Stimulated activated naive B cell treated with anti-CD40 and anti-IgM and Interleukin-4, amounts not matched to agents 10 μg/mL and 1 μg/mL and 100 μg/mL, for 72 hours (primary cell): ENCODE measurements around the gene RHOBTB3.

Experiments
- ATAC-seq, 2 donors: fragments of 150-1000 bp; cut with Tn5 transposase; replicated peaks; 2 replicates each; pipeline ENCODE4 v1.10.0; 2021; ENCODE audit warnings: moderate library complexity in 1 of 2
- DNase-seq: peaks from one replicate; pipeline ENCODE4 v3.0.0; 2021
- H3K27ac Mint-ChIP-seq: one replicate; pipeline ENCODE4 v1.8.0; 2022; ENCODE audit warnings: mild to moderate bottlenecking, mixed read lengths
- H3K27me3 Mint-ChIP-seq, 2 donors: one replicate each; pipeline ENCODE4 v1.8.0; 2022; ENCODE audit warnings: mixed read lengths in 2 of 2
- H3K36me3 Mint-ChIP-seq, 2 donors: one replicate each; pipeline ENCODE4 v1.8.0; 2022; ENCODE audit warnings: mixed read lengths in 2 of 2, mild to moderate bottlenecking in 1 of 2
- H3K4me1 Mint-ChIP-seq, 2 donors: one replicate each; pipeline ENCODE4 v1.8.0; 2022; ENCODE audit warnings: mixed read lengths in 2 of 2, mild to moderate bottlenecking in 1 of 2
- H3K4me3 Mint-ChIP-seq, 2 donors: one replicate each; pipeline ENCODE4 v1.8.0; 2022; ENCODE audit warnings: mild to moderate bottlenecking in 2 of 2, mixed read lengths in 2 of 2, moderate library complexity in 1 of 2
- H3K9me3 Mint-ChIP-seq, 2 donors: one replicate each; pipeline ENCODE4 v1.8.0; 2022; ENCODE audit warnings: mixed read lengths in 2 of 2, mild to moderate bottlenecking in 1 of 2

The RHOBTB3 gene

DNA sequence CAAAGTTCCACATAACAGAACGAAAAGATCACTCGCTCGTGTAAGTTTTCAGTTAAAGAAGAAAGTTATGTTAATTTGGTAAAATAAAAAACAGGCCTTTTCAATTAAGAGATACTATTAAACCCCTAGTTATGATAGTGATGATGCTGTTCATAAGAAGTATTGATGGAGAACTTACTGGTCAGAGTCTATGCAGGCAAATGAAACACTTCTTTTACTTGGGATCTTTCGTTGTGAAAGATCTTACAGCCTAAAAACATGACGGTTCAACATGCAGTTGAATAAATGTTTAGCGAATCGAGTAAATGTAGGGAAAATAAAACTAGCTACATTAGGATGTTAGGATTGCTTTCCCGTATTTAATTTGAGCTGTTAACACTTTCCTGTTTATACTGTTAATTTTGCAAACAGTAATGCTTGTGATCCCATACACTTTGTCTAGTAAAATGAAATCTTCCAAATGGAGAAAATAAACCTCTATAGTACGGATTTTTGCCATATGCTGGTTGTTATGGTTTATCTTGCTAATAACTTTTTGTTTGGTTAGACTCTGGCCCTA is 2.0 kb downstream of the RHOBTB3 start:
- Mint-ChIP-seq H3K27me3 (peaks cover 16 to 27% of the 10 kb centered on the region in 2 donors), H3K4me3 (no peak overlapping the region), H3K9me3 (no peaks in the 10 kb centered on the region), H3K36me3 (no peaks in the 10 kb centered on the region), H3K4me1 (peaks cover 15 to 20% of the 10 kb centered on the region in 2 donors), H3K27ac (no peak overlapping the region)
- DNase-seq: no peak
- ATAC-seq: no peak

GRCh38 chr5:95734187-95734586 is 3.1 kb downstream of the RHOBTB3 start:
- DNase-seq (no peak), ATAC-seq (no peak)
- Mint-ChIP-seq H3K36me3 (peaks cover 5% of the 10 kb centered on the region in 2 donors), H3K27ac (no peak overlapping the region), H3K9me3 (peaks cover 5% of the 10 kb centered on the region in 2 donors), H3K4me3 (no peak overlapping the region), H3K27me3 (peaks cover 16 to 27% of the 10 kb centered on the region in 2 donors), H3K4me1 (peaks cover 22 to 28% of the 10 kb centered on the region in 2 donors)

DNA sequence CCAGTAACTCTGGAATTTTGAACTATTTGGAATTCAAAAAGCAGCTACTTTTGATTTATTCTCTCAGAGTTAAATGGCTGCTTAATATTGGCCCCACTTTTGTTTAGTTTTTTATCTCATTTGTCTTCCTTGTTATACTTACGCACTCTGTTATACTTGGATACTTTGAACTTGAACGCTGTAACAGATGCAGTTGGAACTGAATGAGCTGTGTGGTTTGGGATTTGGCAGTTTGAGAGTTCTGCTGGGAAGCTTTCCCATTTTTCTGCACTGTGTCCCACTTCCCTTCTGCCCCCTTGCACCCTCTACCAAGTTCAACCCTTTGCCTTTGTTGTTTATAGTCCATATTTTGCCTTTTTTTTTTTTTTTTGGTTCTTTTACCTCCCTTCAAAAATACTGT is 3.8 kb downstream of the RHOBTB3 start:
- peaks cover 8 to 9% of the 10 kb centered on the region in 2 donors for H3K36me3 Mint-ChIP-seq
- peaks cover 6 to 8% of the 10 kb centered on the region in 2 donors for H3K9me3 Mint-ChIP-seq
- H3K4me1 Mint-ChIP-seq: peaks cover 26 to 33% of the 10 kb centered on the region in 2 donors
- DNase-seq: no peak
- H3K27me3 Mint-ChIP-seq: peaks cover 16 to 26% of the 10 kb centered on the region in 2 donors
- H3K27ac Mint-ChIP-seq: no peak overlapping the region
- ATAC-seq: no peak
- no peak overlapping the region for H3K4me3 Mint-ChIP-seq

DNA sequence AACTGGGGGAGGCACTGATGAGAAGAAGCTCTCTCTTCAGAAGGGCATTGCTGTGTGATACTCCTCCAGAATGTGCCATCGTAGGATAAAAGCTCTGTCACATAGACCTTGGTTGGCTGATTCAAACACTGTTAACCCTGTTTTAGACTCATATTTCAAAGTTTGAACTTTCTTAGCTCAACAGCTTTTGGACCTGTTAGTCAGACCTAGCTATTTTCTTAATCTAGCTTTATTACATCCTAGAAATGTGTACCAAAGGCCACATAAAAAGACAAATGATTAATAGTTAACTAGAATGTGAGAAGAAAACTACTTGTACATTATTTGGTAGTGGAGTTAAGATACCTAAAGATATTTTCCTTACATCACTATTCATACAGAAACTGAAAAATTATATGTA is 4.3 kb downstream of the RHOBTB3 start:
- Mint-ChIP-seq H3K4me1 (peaks cover 31 to 37% of the 10 kb centered on the region in 2 donors), H3K4me3 (no peak overlapping the region), H3K36me3 (peaks cover 10 to 12% of the 10 kb centered on the region in 2 donors), H3K27me3 (peaks cover 12 to 21% of the 10 kb centered on the region in 2 donors), H3K27ac (no peak overlapping the region), H3K9me3 (peaks cover 6 to 11% of the 10 kb centered on the region in 2 donors)
- ATAC-seq (no peak), DNase-seq (no peak)

- peaks cover 10 to 12% of the 10 kb centered on the region in 2 donors for H3K36me3 Mint-ChIP-seq
- no peak overlapping the region for H3K27ac Mint-ChIP-seq
- H3K27me3 Mint-ChIP-seq: peaks cover 0 to 6% of the 10 kb centered on the region in 2 donors
- peak; percentile 69 to 78 for ATAC-seq
- peaks cover 22 to 24% of the 10 kb centered on the region in 2 donors for H3K4me1 Mint-ChIP-seq
- DNase-seq: no peak
- peaks cover 6 to 11% of the 10 kb centered on the region in 2 donors for H3K9me3 Mint-ChIP-seq
- H3K4me3 Mint-ChIP-seq: no peak overlapping the region
Observed at GRCh38 chr5:95738072-95738471, 6.9 kb downstream of the RHOBTB3 start.

DNA sequence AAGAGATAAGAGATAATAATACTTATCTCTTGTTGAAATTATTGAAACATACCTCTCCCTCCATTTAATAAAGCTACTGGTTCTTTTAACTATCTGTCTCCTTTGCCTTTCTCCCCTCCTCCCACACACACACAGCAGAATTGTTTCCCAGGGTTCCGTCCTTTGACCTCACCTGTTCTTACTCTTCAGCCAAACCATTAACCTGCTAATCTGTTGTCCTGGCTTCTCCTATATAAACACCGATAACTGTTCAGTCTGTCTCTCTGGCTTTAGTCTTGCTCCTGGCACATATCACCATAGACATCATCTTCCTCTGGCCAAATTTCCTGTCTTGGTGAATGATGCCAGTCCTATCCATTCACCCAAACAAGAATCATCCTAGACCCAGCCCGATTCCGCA is 7.7 kb downstream of the RHOBTB3 start:
- no peak overlapping the region for H3K27ac Mint-ChIP-seq
- peaks cover 0 to 6% of the 10 kb centered on the region in 2 donors for H3K27me3 Mint-ChIP-seq
- H3K9me3 Mint-ChIP-seq: peaks cover 6 to 11% of the 10 kb centered on the region in 2 donors
- ATAC-seq: no peak
- H3K4me1 Mint-ChIP-seq: peaks cover 22 to 28% of the 10 kb centered on the region in 2 donors
- no peak for DNase-seq
- H3K36me3 Mint-ChIP-seq: peaks cover 10 to 12% of the 10 kb centered on the region in 2 donors
- no peak overlapping the region for H3K4me3 Mint-ChIP-seq

DNA sequence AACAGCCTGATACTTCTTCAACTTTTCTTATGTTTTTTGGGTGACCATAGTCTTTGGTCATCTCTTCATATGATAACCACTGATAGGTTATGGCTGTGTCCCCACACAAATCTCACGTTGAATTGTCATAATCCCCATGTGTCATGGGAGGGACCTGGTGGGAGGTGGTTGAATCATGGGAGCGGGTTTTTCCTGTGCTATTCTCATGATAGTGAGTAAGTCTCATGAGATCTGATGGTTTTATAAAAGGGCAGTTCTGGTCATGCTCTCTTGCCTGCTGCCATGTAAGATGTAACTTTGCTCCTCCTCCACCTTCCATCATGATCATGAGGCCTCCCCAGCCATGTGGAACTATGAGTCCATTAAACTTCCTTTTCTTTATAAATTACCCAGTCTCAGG is 8.7 kb downstream of the RHOBTB3 start:
- peaks cover 24 to 28% of the 10 kb centered on the region in 2 donors for H3K4me1 Mint-ChIP-seq
- H3K36me3 Mint-ChIP-seq: peaks cover 10 to 12% of the 10 kb centered on the region in 2 donors
- H3K27ac Mint-ChIP-seq: peak overlapping the region; percentile 83
- peak; percentile 56 to 77 for ATAC-seq
- DNase-seq: no peak
- H3K9me3 Mint-ChIP-seq: peaks cover 6 to 11% of the 10 kb centered on the region in 2 donors
- H3K4me3 Mint-ChIP-seq: no peak overlapping the region
- peaks cover 0 to 5% of the 10 kb centered on the region in 2 donors for H3K27me3 Mint-ChIP-seq

GRCh38 chr5:95741458-95741857 is 10.3 kb downstream of the RHOBTB3 start:
- no peaks in the 10 kb centered on the region for H3K27me3 Mint-ChIP-seq
- H3K27ac Mint-ChIP-seq: no peak overlapping the region
- peaks cover 10 to 12% of the 10 kb centered on the region in 2 donors for H3K36me3 Mint-ChIP-seq
- H3K4me1 Mint-ChIP-seq: peaks cover 24 to 28% of the 10 kb centered on the region in 2 donors
- DNase-seq (no peak), ATAC-seq (no peak)
- H3K9me3 Mint-ChIP-seq: peaks cover 6 to 11% of the 10 kb centered on the region in 2 donors
- H3K4me3 Mint-ChIP-seq: no peak overlapping the region

DNA sequence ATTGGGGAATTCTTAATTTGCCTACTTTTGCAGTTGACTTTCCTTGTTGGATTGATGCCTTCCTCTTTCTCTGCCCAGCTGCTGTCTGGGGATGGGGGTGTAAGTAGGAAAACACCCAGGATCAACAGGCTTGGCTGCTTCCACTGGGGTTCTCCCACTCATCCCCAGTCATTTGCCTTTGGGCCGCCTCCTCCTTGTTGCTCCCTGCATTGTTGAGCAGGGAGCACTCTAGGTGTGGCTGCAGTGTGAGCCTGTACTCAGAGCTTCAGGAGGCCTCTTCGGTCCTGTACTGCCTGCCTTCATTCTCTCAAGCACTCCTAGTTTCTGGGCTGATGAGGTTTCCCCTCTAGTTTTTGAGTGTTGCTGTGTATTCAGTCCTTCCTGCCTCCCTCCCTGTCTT is 12.1 kb downstream of the RHOBTB3 start:
- Mint-ChIP-seq H3K27ac (no peak overlapping the region), H3K4me1 (peaks cover 17 to 23% of the 10 kb centered on the region in 2 donors)

DNA sequence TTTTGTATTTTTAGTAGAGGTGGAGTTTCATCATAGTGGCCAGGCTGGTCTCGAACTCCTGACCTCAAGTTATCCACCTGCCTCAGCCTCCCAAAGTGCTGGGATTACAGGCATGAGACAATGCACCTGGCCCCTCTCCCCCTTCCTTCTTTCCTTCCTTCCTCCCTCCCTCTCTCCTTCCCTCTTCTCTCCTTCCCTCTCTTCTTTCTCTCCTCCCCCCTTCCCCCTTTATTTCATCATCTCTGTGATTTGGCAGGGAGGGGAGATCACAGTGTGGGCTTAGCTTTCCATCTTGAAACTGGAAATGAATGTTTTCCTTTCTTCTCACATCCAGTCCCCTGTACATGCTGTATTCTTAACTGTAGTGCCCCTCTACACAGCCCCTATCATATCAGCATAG is 12.7 kb downstream of the RHOBTB3 start:
- no peaks in the 10 kb centered on the region for H3K27me3 Mint-ChIP-seq
- no peak overlapping the region for H3K4me3 Mint-ChIP-seq
- no peak for ATAC-seq
- H3K9me3 Mint-ChIP-seq: peaks cover 4 to 9% of the 10 kb centered on the region in 2 donors
- DNase-seq: no peak
- peaks cover 8 to 11% of the 10 kb centered on the region in 2 donors for H3K36me3 Mint-ChIP-seq
- peaks cover 14 to 17% of the 10 kb centered on the region in 2 donors for H3K4me1 Mint-ChIP-seq
- H3K27ac Mint-ChIP-seq: no peak overlapping the region

More for the DNA sequence above, 12.1 kb downstream of the RHOBTB3 start:
- Mint-ChIP-seq H3K36me3 (peaks cover 10 to 12% of the 10 kb centered on the region in 2 donors), H3K9me3 (peaks cover 6 to 11% of the 10 kb centered on the region in 2 donors), H3K27me3 (no peaks in the 10 kb centered on the region), H3K4me3 (no peak overlapping the region)
- DNase-seq (no peak), ATAC-seq (no peak)

DNA sequence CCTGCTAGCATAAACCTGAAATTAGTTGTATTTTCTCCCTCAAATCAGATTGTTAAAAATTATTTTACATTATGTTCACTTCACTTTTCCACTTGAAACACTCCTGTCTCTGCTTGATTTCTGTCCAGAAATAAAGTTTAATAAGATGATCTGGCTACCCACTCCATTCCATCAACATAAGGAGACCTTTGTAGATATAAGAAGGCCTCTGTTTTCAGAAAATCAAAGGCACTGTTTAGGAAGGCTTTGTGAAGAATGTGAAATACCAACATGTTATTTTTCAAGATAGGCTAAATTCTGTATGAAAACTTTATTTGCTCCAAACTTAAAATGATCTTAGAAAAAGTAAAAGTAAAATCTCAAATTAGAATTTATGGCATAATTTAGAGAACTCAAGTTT is 15.1 kb downstream of the RHOBTB3 start:
- Mint-ChIP-seq H3K36me3 (no peaks in the 10 kb centered on the region), H3K9me3 (no peaks in the 10 kb centered on the region), H3K4me3 (no peak overlapping the region), H3K27me3 (no peaks in the 10 kb centered on the region), H3K4me1 (peaks cover 2 to 4% of the 10 kb centered on the region in 2 donors), H3K27ac (no peak overlapping the region)
- no peak for DNase-seq
- no peak for ATAC-seq

DNA sequence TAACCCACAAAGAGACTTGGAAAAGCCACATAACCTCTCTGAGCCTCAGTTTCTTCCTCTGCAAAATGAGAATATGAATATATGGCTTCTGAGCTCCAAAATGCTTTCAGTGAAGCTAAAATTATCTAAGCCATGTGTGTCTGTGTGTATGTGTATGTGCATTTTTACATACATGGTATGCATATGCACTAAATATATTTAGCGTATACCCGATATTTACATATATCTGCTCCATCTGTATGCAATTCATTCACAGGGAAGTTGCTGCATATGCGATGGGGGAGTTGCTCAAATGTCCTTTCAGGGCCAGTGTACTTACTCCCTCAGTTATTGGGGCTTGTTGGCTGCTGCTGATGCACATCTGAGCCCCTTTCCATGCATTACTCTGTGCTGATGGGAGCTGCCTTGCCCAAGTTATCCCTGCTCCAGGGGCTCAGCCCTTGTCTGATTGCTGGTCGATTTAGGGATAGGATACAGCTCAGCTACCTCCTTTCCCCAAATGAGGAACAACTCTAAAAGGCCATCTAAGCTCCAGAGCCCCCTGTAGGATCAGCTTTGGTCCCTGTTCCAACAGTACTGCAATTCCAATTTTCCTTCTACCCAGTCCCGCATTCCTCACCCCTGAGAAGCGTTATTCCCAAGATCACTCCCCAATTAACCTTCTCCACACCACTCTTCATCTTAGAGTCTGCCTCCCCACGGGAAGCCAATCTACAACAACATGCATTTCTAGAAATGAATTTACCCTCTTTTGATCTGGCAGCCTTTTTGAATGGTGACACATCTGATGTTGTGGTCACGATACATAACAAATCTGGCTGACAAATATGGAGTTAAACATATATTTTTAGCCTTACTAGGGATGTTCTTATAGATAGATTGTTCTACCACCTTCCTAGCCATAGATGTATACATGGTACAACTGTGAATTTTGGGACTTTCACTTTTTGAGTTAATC is 15.9 kb downstream of the RHOBTB3 start:
- no peak overlapping the region for H3K27ac Mint-ChIP-seq
- H3K4me1 Mint-ChIP-seq: peaks cover 2 to 4% of the 10 kb centered on the region in 2 donors
- no peak for ATAC-seq

GRCh38 chr5:95748133-95748532 is 17.0 kb downstream of the RHOBTB3 start:
- Mint-ChIP-seq H3K27me3 (no peaks in the 10 kb centered on the region), H3K4me3 (no peak overlapping the region), H3K9me3 (no peaks in the 10 kb centered on the region), H3K27ac (no peak overlapping the region), H3K36me3 (no peaks in the 10 kb centered on the region), H3K4me1 (peaks cover 2 to 3% of the 10 kb centered on the region in 2 donors)
- DNase-seq (no peak), ATAC-seq (no peak)

More for the DNA sequence above, 15.9 kb downstream of the RHOBTB3 start:
- Mint-ChIP-seq H3K9me3 (no peaks in the 10 kb centered on the region), H3K27me3 (no peaks in the 10 kb centered on the region), H3K36me3 (no peaks in the 10 kb centered on the region), H3K4me3 (no peak overlapping the region)
- no peak for DNase-seq

- DNase-seq: no peak
- Mint-ChIP-seq H3K36me3 (no peaks in the 10 kb centered on the region), H3K27me3 (no peaks in the 10 kb centered on the region), H3K4me1 (no peaks in the 10 kb centered on the region), H3K27ac (no peak overlapping the region), H3K4me3 (no peak overlapping the region), H3K9me3 (no peaks in the 10 kb centered on the region)
- ATAC-seq: no peak
Observed at GRCh38 chr5:95754545-95754944, 23.4 kb downstream of the RHOBTB3 start.
